ENCODE results near the gene TAS2R30. TPM values are rescaled to one million over a fixed set of nuclear protein-coding genes. Genes with fewer than 3 reads are reported as not detected.

The TAS2R30 gene, protein sequence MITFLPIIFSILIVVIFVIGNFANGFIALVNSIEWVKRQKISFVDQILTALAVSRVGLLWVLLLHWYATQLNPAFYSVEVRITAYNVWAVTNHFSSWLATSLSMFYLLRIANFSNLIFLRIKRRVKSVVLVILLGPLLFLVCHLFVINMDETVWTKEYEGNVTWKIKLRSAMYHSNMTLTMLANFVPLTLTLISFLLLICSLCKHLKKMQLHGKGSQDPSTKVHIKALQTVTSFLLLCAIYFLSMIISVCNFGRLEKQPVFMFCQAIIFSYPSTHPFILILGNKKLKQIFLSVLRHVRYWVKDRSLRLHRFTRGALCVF
- total RNA-seq = 1 to 10 TPM in 1 of 2 donors, under 1 TPM in 1; 0.97 to 1.5 TPM
- long read RNA-seq = 0 reads

GRCh38 chr12:11134305-11134704 lies at the start of gene TAS2R30:
TSS of gene TAS2R30 (minus strand) at chr12:11134644. CDS start at chr12:11134244, 400 bp downstream.
- ATAC-seq = no peak
- no peak for DNase-seq
- intact Hi-C loops (cut with DNase I) = no loop called here

DNA sequence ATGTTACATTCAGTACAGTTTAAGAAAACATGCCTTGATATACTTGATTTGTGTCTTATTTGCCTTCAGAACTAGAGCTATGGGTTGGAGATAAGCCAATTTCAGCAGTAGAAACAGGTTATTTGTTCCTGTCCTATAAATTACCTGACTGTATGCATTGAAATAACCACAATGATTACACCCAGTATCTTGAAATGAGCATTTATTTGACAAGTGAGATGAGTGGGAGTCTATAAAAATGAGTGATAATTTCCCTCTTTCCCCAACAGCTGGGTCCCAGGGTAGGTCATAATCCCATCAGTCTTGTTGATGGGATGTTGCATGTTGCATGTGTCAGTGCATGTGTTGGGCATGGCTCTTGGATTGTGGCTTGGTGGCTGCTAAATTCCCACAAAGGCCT lies 48.6 kb upstream of the TAS2R30 start:
- intact Hi-C loops (cut with DNase I) = no loop called here
- no peak for DNase-seq
- no peak for ATAC-seq

DNA sequence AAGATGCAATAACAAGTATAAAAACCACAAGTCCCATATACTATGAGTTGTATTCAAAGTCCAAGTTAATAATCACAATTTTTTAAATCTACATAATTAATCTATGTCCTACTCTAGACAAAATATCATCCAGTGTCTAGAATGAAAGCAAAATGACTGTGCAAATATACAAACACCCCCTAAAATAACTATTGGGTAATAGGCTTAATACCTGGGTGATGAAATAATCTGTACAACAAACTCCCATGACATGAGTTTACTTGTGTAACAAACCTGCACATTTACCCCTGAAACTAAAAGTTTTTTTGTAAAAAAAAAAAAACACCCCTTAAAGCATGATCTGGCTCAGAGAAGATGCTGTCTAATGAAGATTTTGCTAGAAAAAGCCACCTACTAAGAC lies 48.1 kb upstream of the TAS2R30 start:
- DNase-seq = no peak
- no peak for ATAC-seq
- intact Hi-C loops (cut with DNase I) = no loop called here

DNA sequence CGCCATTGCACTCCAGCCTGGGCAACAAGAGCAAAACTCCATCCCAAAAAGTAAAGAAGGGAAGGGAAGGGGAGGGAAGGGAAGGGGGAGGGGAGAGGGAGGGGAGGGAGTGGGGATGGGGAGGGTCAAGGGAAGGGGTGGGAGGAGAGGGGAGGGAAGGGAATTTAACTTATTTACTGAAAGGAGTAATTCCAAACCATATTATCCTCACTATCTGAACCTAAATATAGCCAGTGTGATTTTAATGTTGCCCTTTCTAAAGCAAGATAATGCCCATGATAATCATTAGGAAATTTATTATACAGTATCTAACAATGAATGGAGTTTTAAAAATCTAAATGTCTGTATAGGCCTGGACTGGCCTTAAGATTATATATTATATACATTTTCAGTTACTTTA lies 43.8 kb upstream of the TAS2R30 start:
- no peak for ATAC-seq
- DNase-seq = no peak
- intact Hi-C loops (cut with DNase I) = no loop called here

- ATAC-seq = no peak
- intact Hi-C loops (cut with DNase I) = no loop called here
- DNase-seq = no peak
These were observed 39.6 kb upstream of the TAS2R30 start for GRCh38 chr12:11174022-11174421.

DNA sequence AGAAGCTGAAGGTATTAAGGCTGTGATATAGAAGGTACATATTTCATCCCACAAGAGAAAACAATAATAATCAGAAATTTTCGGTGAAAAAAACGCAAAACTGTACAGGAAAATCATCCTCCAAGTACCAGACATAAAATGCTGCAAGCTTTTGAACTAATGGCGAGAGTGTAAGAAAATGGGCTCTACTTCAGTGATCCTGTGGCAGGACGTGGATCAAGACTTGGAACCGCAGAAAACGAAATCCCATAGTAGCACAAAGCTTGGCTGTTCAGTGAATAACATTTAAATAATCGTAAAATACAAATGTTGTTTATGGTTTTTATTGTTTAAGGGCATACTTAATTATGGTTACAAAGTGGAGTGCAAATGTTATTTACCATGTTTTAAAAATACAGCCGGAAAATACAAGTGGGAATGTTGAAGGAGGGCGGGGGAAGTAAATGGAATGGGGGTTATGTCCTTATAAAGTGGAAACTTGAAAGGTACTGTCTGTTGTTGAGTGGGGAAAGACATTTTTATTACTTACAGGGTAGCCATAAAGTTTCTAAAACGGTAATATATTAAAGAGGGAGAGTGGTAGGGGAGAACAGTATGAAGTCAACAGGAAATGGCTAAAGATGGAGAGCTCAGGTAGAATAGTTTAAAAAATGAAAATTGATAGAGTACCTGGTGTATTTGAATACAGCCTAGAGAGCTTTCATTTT lies 37.7 kb upstream of the TAS2R30 start:
- intact Hi-C loops (cut with DNase I) = no loop called here
- DNase-seq (no peak), ATAC-seq (no peak)

DNA sequence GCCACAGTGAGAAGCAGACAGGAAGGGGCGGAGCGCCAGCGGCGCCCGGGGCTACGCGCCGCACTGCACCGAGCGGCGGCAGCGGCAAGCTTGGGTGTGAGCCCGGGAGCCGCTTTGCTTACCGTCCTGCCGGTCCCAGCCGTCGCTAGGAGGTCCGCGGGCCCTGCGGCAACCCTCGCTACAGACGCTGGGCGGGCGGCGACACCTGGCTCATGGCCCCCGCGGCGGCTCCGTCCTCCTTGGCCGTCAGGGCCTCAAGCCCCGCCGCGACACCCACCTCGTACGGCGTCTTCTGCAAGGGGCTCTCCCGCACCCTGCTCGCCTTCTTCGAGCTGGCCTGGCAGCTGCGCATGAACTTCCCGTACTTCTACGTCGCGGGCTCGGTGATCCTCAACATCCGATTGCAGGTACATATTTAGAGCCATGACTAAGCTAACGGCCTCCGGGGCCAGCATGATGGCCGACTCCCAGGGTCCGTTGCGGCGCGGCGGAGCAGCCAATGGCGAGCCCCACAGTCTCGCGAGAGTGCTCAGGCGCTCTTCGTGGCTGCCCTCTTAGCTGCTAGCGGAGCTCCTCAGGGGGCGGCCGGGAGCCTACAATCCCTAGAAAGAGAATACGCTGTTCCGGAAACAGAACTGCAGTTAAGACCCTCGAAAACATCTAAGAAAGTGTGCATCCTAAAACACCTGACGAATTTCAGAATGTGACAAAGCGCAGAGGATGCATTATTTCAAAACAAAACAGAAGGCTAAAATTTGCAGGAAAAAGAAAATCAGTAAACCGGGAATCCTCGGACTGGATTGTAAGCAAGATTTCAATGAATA lies 36.9 kb upstream of the TAS2R30 start, which contains the start of gene SMIM10L1:
Gene SMIM10L1 (plus strand): TSS at position 50 of the 824 bp plus-strand sequence. CDS start 163 bp downstream, at position 213.
- peak; percentile 100 for ATAC-seq
- peak; percentile 95 for DNase-seq
- intact Hi-C loops (cut with DNase I) = no loop called here

- intact Hi-C loops (cut with DNase I) = no loop called here
- ATAC-seq (no peak), DNase-seq (no peak)
These were observed 36.3 kb upstream of the TAS2R30 start for GRCh38 chr12:11170810-11171144.

GRCh38 chr12:11166300-11166699 lies 31.9 kb upstream of the TAS2R30 start:
- ATAC-seq = no peak
- DNase-seq = no peak
- intact Hi-C loops (cut with DNase I) = no loop called here

DNA sequence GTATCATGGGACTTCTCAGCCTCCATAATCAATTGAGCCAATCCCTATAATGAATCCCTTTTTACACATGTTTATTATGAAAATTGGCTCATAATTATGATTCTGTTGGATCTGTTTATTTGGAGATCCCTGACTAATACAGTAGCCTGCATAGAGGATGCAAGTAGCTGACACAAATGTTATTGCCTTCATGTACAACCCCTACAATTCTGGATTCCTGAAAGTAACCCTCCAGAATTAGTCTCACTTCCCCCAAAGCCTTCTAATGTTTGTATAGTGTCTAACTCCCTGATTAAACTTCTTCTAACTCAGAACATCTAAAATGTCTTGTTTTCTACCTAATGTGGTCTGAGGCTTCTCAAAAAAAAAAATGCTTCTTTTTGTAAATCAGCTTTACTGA lies 29.9 kb upstream of the TAS2R30 start:
- intact Hi-C loops (cut with DNase I) = no loop called here
- no peak for DNase-seq
- no peak for ATAC-seq

- no peak for ATAC-seq
- DNase-seq = no peak
- intact Hi-C loops (cut with DNase I) = no loop called here
These were observed 28.1 kb upstream of the TAS2R30 start for GRCh38 chr12:11162502-11162901.

DNA sequence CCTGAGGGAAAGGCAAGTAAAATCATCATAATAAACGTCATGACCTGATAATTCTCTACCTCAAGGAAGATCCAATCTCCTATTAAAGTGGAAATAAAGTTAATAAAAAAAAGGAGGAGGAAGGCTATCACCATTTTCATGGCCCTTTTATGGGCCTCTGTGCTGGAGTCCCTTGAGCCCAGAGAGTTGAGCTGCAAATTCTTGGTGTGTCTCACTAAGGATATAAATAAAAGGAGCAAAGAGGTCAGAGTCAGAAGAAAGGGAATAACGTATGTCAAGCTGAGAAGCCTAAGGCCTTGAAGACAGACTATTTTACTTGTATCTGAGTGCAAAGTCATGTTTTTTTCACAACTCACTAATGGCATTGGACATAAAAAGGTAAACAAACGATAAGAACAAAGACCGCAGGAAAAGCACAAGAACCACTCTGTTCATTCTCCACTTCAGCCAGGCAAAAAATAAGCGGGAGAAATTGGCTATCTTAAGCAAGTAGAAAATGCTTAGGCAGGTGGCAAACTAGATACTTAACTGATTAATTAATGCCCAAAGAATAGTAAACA lies 24.5 kb upstream of the TAS2R30 start:
- no peak for DNase-seq
- ATAC-seq = no peak
- intact Hi-C loops (cut with DNase I) = no loop called here

DNA sequence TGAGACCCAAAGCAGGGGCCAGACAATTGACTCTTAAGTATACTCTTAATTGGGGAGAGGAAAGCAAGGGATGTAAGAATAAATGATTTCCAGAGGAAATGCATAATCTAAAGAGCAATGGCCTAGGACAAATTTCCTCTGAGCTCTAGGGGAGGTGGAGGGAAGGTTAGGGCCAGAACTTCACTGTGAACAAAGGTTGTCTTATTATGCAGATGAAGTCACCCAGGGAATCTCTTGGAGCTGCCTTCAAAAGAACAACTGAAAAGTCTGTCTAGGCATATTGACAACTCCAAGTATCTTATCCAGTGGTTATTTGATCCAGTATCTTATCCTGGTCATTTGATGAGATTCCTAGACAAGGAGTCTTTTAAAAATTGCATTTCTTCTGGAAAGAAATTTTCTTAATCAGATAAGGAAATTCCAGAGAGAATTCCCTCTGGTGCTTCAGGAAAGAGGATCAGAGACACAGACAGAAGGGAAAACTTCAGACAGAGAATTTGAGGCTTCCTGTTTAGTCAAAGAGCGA lies 20.0 kb upstream of the TAS2R30 start:
- ATAC-seq (no peak), DNase-seq (no peak)
- intact Hi-C loops (cut with DNase I) = no loop called here

DNA sequence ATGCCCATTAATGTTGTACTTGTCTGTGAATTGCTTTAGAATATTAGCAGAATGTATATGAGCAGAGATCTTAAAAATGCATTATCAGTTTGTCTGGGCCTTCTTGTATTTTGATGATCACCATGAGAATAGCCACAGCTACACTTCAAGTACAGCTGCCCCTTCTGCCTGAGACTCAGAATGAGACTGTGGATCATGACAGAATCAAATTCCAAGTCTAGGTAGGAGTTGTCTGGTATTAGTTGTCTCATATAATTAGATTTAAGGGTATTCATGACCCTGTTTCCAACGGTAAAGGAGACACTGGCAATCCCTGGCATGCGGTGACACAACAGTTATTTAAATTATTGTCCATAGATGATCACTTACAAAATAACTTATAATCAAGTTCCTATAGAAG lies 18.3 kb upstream of the TAS2R30 start:
- DNase-seq (no peak), ATAC-seq (no peak)
- intact Hi-C loops (cut with DNase I) = no loop called here

DNA sequence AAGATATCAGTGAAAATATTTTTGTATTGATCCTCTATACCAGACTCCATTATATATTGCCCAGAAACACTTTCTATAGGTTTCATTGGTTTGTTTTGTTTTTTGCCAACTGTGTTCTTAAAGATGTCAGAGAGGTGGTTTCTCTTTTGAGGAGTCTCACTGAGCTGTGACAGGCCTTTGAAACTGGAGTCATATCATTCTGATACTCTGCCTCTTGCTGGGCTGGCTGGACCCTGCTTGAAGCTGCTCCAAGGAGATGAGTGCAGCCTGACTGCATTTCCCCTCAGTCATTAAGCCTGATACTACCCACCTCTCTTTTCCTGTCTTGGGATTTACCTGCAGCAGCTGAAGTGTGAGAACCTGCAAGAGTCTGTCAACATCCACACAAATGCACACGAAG lies 16.4 kb upstream of the TAS2R30 start:
- ATAC-seq (no peak), DNase-seq (no peak)
- intact Hi-C loops (cut with DNase I) = no loop called here

GRCh38 chr12:11147420-11147819 lies 13.0 kb upstream of the TAS2R30 start:
- DNase-seq (no peak), ATAC-seq (no peak)
- intact Hi-C loops (cut with DNase I) = no loop called here

GRCh38 chr12:11144297-11144696 lies 9.9 kb upstream of the TAS2R30 start:
- ATAC-seq (no peak), DNase-seq (no peak)
- intact Hi-C loops (cut with DNase I) = no loop called here

GRCh38 chr12:11143352-11143751 lies 8.9 kb upstream of the TAS2R30 start:
- no peak for ATAC-seq
- no peak for DNase-seq
- intact Hi-C loops (cut with DNase I) = no loop called here

- DNase-seq = no peak
- ATAC-seq = no peak
- intact Hi-C loops (cut with DNase I) = no loop called here
These were observed 1.6 kb upstream of the TAS2R30 start for GRCh38 chr12:11136075-11136474.

DNA sequence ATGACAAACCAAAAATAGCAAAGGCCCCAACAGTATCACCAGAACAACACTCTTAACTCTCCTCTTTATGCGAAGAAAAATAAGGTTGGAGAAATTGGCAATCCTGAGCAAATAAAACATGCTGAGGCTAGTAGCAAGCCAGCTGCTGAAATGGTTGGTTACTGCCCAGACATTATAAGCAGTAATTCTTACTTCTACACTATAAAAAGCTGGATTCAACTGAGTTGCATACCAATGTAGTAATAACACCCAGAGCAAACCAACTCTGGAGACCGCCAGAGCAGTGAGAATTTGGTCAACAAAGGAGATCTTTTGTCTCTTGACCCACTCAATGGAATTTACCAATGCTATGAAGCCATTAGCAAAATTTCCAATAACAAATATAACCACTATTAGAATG lies 628 bp downstream of the TAS2R30 start:
- ATAC-seq = no peak
- DNase-seq = no peak
- intact Hi-C loops (cut with DNase I) = no loop called here

Measured in left cardiac atrium (tissue), 4 donors.